Lung (tissue), 12 donors: Measurements from ENCODE around the gene SH3TC1. TPM values are rescaled to one million over a fixed set of nuclear protein-coding genes. Genes with fewer than 3 reads are reported as not detected.

Experiments
- ATAC-seq: fragments of 200-7000 bp; cut with Tn5 transposase; one replicate; pipeline ENCODE4 v1.9.1; 2020; ENCODE audit warnings: moderate number of reproducible peaks; ENCODE audit not compliant: insufficient read depth, low FRiP score
- DNase-seq, 3 donors: peaks; one replicate each; pipeline ENCODE4 v3.0.0-alpha.2; 2013 to 2017
- H3K27ac ChIP-seq, 2 donors: one replicate each; pipeline ENCODE4 v1.5.1; 2013; ENCODE audit warnings: mild to moderate bottlenecking in 2 of 2, moderate library complexity in 2 of 2, control low read depth in 1 of 2, inconsistent platforms in 1 of 2, low read depth in 1 of 2, low read length in 1 of 2
- H3K27me3 ChIP-seq, 3 donors: one replicate each; pipeline ENCODE4 v1.5.1; 2013; ENCODE audit warnings: low read length in 2 of 3; ENCODE audit not compliant: control insufficient read depth in 3 of 3, insufficient read depth in 3 of 3
- H3K36me3 ChIP-seq, 4 donors: one replicate each; pipeline ENCODE4 v1.5.1; 2013; ENCODE audit warnings: low read length in 4 of 4, mild to moderate bottlenecking in 1 of 4, moderate library complexity in 1 of 4; ENCODE audit not compliant: control insufficient read depth in 4 of 4, insufficient read depth in 4 of 4
- H3K4me1 ChIP-seq, 5 donors: one replicate each; pipeline ENCODE4 v1.5.1; 2013; ENCODE audit warnings: low read length in 5 of 5, mild to moderate bottlenecking in 2 of 5, moderate library complexity in 1 of 5; ENCODE audit not compliant: control insufficient read depth in 5 of 5, insufficient read depth in 5 of 5
- H3K4me3 ChIP-seq: one replicate; pipeline ENCODE4 v1.5.1; 2013; ENCODE audit warnings: mild to moderate bottlenecking, control low read depth, moderate library complexity
- H3K9ac ChIP-seq, 2 donors: one replicate each; pipeline ENCODE4 v1.5.1; 2013; ENCODE audit warnings: low read length in 2 of 2, control low read depth in 1 of 2; ENCODE audit not compliant: insufficient read depth in 1 of 2
- H3K9me3 ChIP-seq, 4 donors: one replicate each; pipeline ENCODE4 v1.5.1; 2013; ENCODE audit warnings: low read length in 3 of 4, mild to moderate bottlenecking in 1 of 4, moderate library complexity in 1 of 4; ENCODE audit not compliant: control insufficient read depth in 4 of 4, insufficient read depth in 3 of 4
- CTCF ChIP-seq: IDR thresholded peaks from 2 replicates; pipeline ENCODE4 v1.5.1; 2012; ENCODE audit warnings: mild to moderate bottlenecking; ENCODE audit errors: control extremely low read depth, extremely low read depth
- WGBS, 2 donors: extraction: QIAGEN DNeasy Blood & Tissue Kit; methylation state at CpG; one replicate each; pipeline ENCODE4 v1.1.7; 2013; 5-methylcytosine and 5-hydroxymethylcytosine counted together
- polyA plus RNA-seq, 2 donors: library from polyadenylated mRNA; stranded (reverse); fragments of 200-250 nt; gene quantifications; one replicate each; pipeline ENCODE4 v1.2.1, GENCODE V29; 2013
- total RNA-seq, 2 donors: library from RNA; depleted of rRNA in 1 of 2; stranded (reverse); fragments of >200 nt in 1 of 2; gene quantifications; one replicate each; pipeline ENCODE4 v1.2.1, GENCODE V29; 2014 to 2021
- donor health status: control.
- donor health status: control.
- donor health status: Bipolar disorder and iron deficiency.
- donor health status: healthy.
- donor health status: DM: yes; HTN: yes; CAD: no.

The SH3TC1 gene
- total and polyA plus RNA-seq, 4 donors, result 21.4 to 67.3 (median 38.1) TPM

- Histone ChIP-seq H3K9ac (no peak overlapping the region), H3K27me3 (no peaks in the 10 kb centered on the region), H3K9me3 (peaks cover 0 to 2% (median 0%) of the 10 kb centered on the region in 4 donors), H3K4me3 (no peak overlapping the region), H3K36me3 (peaks cover 0 to 47% (median 6%) of the 10 kb centered on the region in 4 donors), H3K4me1 (peaks cover 0 to 17% (median 9%) of the 10 kb centered on the region in 5 donors), H3K27ac (no peak overlapping the region)
- ATAC-seq, result no peak
- WGBS, 2 donors, result 73 to 75% methylated on average over 10 of the region's 10 CpGs
- DNase-seq, result no peak
- TF ChIP-seq CTCF, result no peak
Observed at GRCh38 chr4:8225706-8226443, 26.8 kb downstream of the SH3TC1 start.

GRCh38 chr4:8227201-8227770, 28.2 kb downstream of the SH3TC1 start:
- no peak for ATAC-seq
- WGBS, 2 donors, result 38 to 73% methylated on average over 31 of the region's 31 CpGs
- no peak for DNase-seq
- Histone ChIP-seq H3K9ac (no peak overlapping the region), H3K9me3 (no peaks in the 10 kb centered on the region), H3K36me3 (peaks cover 0 to 54% (median 6%) of the 10 kb centered on the region in 4 donors), H3K4me3 (no peak overlapping the region), H3K27ac (no peak overlapping the region), H3K4me1 (peaks cover 0 to 17% (median 9%) of the 10 kb centered on the region in 5 donors), H3K27me3 (no peaks in the 10 kb centered on the region)
- TF ChIP-seq CTCF, result no peak

- 88 to 93% methylated on average over 27 of the region's 27 CpGs for WGBS, 2 donors
- no peak overlapping the region for H3K27ac ChIP-seq
Observed at GRCh38 chr4:8227771-8228318, 28.8 kb downstream of the SH3TC1 start.

More at GRCh38 chr4:8227771-8228318, 28.8 kb downstream of the SH3TC1 start:
- peaks cover 0 to 54% (median 5%) of the 10 kb centered on the region in 4 donors for H3K36me3 ChIP-seq
- DNase-seq (no peak), ATAC-seq (no peak)
- H3K27me3 ChIP-seq, result no peaks in the 10 kb centered on the region
- no peaks in the 10 kb centered on the region for H3K9me3 ChIP-seq
- no peak overlapping the region for H3K4me3 ChIP-seq
- TF ChIP-seq CTCF, result no peak
- H3K4me1 ChIP-seq, result peaks cover 0 to 17% (median 9%) of the 10 kb centered on the region in 5 donors
- H3K9ac ChIP-seq, result no peak overlapping the region
